NB4 (cell line): ENCODE data around the gene METTL24.

ENCODE experiments used
- TF ChIP-seq, protein P1 (sequence below): IDR thresholded peaks from 2 replicates; pipeline ENCODE4 v1.6.1; 2011; ENCODE audit warnings: low read depth, low read length
- TF ChIP-seq, protein P2 (sequence below): IDR thresholded peaks from one replicate; pipeline ENCODE4 v1.5.1; 2012; ENCODE audit warnings: low read depth, low read length

DNA sequence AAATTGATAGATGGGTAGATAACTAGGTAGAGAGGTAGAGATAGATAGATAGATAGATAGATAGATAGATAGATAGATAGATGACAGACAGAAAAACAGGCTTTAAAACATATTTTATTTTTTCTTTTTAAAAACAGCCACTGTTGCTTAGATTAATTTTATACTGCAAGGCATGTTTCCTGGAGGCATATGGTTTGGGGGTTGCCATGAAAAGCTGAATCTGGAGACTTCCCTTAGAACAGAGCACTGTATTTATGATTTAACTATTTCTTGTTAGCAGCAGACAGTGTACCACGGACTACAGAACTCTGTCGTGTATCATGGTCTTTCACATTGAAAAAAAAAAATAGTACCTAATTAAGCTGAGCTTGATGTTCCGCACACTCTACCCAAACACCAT, 38.8 kb downstream of the METTL24 start:
- TF ChIP-seq, protein P1, sequence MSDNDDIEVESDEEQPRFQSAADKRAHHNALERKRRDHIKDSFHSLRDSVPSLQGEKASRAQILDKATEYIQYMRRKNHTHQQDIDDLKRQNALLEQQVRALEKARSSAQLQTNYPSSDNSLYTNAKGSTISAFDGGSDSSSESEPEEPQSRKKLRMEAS: no peak
- TF ChIP-seq, protein P2, sequence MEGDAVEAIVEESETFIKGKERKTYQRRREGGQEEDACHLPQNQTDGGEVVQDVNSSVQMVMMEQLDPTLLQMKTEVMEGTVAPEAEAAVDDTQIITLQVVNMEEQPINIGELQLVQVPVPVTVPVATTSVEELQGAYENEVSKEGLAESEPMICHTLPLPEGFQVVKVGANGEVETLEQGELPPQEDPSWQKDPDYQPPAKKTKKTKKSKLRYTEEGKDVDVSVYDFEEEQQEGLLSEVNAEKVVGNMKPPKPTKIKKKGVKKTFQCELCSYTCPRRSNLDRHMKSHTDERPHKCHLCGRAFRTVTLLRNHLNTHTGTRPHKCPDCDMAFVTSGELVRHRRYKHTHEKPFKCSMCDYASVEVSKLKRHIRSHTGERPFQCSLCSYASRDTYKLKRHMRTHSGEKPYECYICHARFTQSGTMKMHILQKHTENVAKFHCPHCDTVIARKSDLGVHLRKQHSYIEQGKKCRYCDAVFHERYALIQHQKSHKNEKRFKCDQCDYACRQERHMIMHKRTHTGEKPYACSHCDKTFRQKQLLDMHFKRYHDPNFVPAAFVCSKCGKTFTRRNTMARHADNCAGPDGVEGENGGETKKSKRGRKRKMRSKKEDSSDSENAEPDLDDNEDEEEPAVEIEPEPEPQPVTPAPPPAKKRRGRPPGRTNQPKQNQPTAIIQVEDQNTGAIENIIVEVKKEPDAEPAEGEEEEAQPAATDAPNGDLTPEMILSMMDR: no peak
